ENCODE data around the gene HS3ST6. TPM values are rescaled to one million over a fixed set of nuclear protein-coding genes. Genes with fewer than 3 reads are reported as not detected.

The HS3ST6 gene
- total and polyA plus RNA-seq, 9 of the 15 experiments (the other 6 are each of a cell fraction or from before 2014, with no cell fraction given), result not detected

- TF ChIP-seq FOXA3 (CRISPR knock-in tag; conservative IDR thresholded peaks at IDR 0.05 in 1 of 2, IDR thresholded peaks at IDR 0.05 in 1 of 2), result no peak
- TF ChIP-seq SMARCA4 (IDR thresholded peaks at IDR 0.05), result 0 out of 2 replicates have a peak, but pooled peaks have one; percentile 14
- no peak for TF ChIP-seq NUFIP1 (IDR thresholded peaks at IDR 0.05; ENCODE audit: partially characterized antibody)
- TF ChIP-seq POLR2AphosphoS5 (IDR thresholded peaks at IDR 0.05; ENCODE audit: control insufficient read depth, insufficient read depth, low read depth, low read length), result peak; percentile 49; the same call in 1 of the 2 replicates
- TF ChIP-seq ZBTB40 (IDR thresholded peaks at IDR 0.05), result no peak
- no peak for TF ChIP-seq ZBTB40 (CRISPR knock-in tag; IDR thresholded peaks at IDR 0.05)
- TF ChIP-seq ZHX1 (conservative IDR thresholded peaks at IDR 0.05; ENCODE audit: low read length), result no peak
- no peak for TF ChIP-seq ZBTB11 (CRISPR knock-in tag; IDR thresholded peaks at IDR 0.05)
- no peak for TF ChIP-seq SREBF2 (CRISPR knock-in tag; IDR thresholded peaks at IDR 0.05)
- peak; percentile 22 to 27; a peak in 2 of 4 replicates for TF ChIP-seq TRIM24 (IDR thresholded peaks at IDR 0.05)
- TF ChIP-seq ZNF75A (CRISPR knock-in tag; IDR thresholded peaks at IDR 0.05), result no peak
Observed at GRCh38 chr16:1945559-1946391, 27.6 kb upstream of the HS3ST6 start (continued).
